NCI-H146 treated with DMSO at 0.1 percent for 48 hours (cell line): ENCODE results near the gene MRPL19.

Experiments
- DNase-seq: peaks from one replicate; lab custom pipeline; 2025; ENCODE audit not compliant: unreplicated experiment; lab: John Stamatoyannopoulos, UW

The MRPL19 gene

DNA sequence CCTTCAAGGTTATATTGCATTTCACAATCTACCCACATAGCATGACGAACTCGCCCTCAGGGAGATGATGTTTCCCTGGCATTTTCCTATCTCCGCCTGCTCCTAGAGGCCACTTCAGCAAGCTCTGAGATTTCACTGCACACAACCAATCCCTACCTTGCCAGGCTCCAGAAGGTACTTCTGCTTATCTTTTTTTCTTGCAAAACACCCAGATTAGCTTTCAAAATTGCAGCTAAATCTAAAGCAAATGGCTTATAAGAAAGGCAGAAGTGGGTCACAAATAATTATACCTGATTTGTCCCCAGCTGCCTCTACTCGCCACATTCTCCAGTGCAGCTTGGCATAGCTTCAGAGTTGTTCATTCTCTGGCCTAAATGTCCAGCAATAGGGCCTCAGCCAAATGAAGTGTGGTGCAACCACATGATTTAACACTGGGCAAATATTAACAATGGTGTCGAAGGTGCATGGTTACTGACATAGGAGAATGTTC lies 32.4 kb upstream of the MRPL19 start:
- no peak for DNase-seq

DNA sequence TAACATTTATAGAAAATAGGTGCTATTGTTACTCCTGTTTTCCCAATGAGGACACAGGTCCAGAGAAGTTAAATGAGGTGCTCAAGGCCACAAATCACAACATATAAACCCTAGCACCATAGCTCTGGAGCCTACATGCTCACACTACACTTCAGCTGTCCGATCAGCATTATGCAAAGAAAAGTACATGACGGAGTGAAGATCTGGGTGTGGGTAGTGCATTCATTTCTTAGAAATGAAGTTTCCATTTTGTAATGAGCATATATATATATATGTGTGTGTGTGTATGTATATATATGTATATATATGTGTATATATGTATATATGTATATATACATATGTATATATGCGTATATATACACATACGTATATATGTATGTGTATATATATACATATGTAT lies 30.2 kb upstream of the MRPL19 start:
- no peak for DNase-seq

DNA sequence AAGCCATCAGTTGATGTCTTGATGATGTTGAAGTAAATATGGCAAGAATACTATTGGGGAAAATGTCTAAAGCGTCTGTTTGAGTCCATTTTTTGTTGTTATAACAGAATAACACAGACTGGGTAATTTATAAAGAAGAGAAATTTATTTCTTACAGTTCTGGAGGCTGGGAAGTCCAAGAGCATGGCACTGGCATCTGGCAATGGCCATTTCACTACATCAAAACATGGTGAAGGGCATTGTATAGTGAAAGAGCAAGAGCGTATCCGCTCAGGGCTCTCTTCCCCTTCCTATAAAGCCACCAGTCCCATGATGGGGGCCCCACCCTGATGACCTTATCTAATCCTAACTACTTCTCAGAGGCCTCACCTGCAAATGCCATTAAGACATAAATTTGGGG lies 29.6 kb upstream of the MRPL19 start:
- no peak for DNase-seq

GRCh38 chr2:75619956-75620740 lies 26.4 kb upstream of the MRPL19 start:
- DNase-seq: no peak

DNA sequence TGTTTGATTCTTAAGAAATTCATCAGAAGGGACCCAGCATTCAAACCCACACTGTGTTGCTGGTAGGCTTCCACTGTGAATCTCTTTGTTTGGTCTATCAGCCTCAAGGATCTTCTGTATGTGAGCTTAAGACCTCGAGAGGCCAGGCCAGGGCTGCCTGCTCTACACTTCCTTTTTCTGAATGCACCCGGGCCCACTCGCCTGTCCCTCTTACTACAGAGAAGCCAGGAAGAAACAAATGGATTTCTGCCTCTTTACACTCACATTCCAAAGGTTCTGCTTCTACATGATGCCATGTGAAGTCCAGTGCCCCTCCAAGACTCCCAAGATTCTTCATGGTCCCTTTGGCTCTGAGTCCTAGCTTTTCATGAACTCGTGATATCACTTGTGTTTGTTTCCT lies 25.4 kb upstream of the MRPL19 start:
- no peak for DNase-seq

DNA sequence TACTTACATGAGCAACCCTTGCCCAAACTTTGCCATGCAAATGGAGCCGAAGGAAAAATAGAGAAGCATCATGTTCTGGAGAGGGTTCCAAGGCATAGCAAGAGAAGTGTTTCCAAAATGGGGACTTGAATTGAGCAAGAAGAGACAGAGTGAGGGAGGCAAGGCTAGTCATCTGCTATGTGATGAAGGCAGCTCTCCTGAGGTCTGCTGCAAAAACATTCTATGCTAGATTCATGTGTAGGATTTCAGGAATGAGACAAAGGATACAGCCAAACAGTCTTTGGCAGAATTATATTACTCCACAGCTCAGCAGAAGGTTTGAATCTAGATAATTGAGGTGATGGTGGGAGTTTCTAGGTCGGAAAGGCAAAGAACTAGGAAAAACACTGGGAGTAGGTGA lies 24.1 kb upstream of the MRPL19 start:
- no peak for DNase-seq

GRCh38 chr2:75622929-75623328 lies 23.7 kb upstream of the MRPL19 start:
- no peak for DNase-seq

DNA sequence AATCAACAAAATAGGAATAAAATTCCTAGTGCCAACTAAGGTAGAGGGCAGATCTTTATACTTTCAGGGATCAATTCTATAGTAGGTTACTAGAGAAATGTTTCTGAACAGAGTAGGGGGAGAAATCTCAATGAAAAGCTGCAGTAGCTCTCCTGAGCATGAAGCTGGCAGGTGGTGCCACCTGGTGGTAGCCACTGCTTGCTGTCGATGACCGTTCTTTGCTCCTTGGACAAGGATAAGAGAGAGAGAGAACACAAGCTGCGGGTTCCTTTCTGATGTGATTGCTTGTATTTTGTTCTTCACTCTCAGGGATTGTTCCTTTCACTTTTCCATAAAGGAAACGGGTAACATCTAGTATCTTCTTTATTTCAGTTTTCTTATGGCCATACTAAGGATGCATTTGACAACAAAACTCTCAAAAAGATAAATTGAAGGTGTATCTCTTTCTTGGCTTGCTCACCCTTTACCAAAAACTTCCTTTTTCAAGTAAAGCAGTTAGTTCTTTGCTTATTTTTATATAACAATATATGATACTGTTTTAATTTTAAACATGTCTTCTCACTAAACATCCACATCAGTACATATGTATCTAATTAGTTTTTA lies 18.6 kb upstream of the MRPL19 start:
- DNase-seq: peak; percentile 64

GRCh38 chr2:75632091-75632701 lies 14.4 kb upstream of the MRPL19 start:
- no peak for DNase-seq

- DNase-seq: no peak
These were observed 13.8 kb upstream of the MRPL19 start for GRCh38 chr2:75632813-75633212.

DNA sequence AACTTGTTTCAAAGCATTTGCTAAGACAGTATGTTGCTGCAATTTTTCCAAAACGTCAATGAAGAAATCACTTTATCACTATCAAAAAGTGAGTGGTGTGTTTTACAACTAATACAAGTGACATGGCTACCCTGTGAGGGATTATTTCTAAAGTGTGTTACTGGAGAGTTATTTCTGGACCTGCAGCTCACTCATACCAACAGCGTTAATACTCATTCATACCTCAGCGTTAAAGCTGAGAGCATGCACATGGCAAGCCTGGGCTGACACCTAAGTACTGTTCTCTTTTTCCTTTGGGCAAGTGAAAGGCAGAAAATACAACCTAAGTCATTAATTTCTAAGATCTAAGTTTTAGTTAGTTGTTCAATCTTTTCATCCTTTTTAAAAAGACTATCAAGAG lies 13.0 kb upstream of the MRPL19 start:
- no peak for DNase-seq

DNA sequence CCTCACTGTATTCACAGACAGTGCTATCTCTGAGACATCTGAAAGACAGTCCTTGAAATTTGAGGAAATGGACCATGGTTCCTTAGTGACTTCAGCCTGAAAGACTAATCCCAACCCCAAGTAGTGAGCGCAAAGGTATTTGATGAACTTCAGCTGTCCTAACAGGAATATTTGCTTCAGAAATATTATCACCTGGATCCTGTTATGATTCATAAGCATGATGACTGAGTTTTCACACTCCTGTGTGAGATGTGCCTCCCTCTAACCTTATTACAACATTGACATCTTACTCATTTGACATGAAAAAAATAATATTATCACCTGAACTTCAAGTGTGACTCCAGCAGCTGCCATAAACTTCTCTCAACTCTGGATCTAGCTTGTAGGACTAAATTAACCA lies 11.6 kb upstream of the MRPL19 start:
- DNase-seq: no peak

DNA sequence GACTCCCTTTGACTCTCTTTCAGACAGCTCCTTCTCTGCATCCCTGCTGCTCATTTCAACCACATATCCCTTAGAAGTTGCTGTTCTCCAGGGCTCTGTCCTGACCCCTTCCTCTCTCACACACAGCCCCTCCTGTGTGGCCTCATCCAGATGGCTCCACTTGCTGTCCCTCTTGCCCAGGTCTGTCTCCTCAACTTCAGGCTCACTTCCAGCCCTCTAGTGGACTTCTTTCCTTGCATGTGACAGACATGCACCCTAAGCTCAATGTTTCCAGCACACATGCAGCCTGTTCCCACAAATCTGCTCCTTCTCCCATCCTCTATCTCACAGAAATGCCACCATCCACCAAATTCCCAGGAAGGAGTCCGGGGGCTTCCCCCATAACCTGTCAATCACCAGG lies 9.0 kb upstream of the MRPL19 start:
- no peak for DNase-seq

DNA sequence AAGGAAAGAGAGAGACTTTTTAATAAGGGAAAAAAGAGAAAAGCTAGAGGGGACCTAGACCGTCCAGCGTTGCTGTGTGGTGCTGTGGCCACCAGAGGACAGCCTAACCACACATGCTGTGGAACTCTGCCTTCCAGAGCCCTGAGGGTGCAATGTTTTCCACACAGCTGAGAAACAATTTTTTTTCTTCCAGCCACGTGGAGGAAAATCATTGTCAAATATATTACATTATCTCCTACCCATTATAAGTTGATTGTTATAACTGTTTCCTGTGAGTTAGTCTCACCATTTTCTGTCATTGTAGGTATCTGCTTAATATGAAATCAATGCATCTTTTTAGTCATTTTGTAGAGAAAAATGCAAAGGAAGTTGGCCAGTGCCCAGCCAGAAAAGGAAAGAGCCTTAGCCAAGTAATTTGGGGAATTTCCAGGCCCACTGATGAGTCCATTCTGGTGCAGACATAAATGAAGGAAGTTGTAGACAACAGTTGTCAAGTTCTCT lies 5.9 kb upstream of the MRPL19 start:
- peak; percentile 23 for DNase-seq

GRCh38 chr2:75641587-75641986 lies 5.0 kb upstream of the MRPL19 start:
- DNase-seq: no peak

DNA sequence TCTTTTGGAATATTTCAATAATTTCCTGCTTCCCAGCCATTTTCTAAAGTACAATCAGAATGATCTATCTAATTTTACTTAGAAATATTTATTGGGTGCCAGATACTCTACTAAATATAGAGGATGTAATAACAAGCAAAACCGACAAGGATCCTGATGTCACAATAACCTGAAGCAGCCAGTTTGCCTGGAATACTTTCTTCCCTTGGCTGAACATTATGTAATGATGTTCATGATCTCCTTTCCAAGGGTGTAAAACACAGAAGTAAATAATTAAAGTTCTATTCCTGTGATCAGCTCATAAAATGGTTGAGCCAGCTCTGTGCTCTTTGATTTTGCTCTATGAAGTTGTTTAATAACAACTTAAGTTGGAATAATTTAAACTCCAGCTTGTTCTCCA lies 2.6 kb upstream of the MRPL19 start:
- no peak for DNase-seq

- no peak for DNase-seq
These were observed 940 bp upstream of the MRPL19 start for GRCh38 chr2:75645643-75646042.

GRCh38 chr2:75646090-75646582 lies 447 bp upstream of the MRPL19 start:
- DNase-seq: no peak

GRCh38 chr2:75647771-75648170 lies 1.2 kb downstream of the MRPL19 start:
- no peak for DNase-seq

DNA sequence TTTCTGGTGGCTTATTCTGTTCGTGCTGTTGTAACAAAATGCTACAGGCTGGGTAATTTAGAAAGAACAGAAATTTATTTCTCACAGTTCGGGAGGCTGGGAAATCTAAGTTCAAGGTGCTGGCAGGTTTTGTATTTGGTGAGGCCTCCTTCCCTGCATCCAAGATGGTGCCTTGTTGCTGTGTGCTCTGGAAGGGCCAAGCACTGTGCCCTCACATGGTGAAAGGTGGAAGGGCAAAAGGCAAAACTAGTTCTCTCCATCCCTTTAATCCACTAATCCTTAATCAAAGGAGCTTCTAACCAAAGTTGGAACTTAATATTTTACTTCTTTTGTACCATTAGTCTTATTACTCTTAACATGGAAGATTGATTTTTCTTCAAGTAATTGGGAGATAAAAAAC lies 7.4 kb downstream of the MRPL19 start:
- DNase-seq: no peak

- no peak for DNase-seq
These were observed 9.3 kb downstream of the MRPL19 start for GRCh38 chr2:75655861-75656260.

GRCh38 chr2:75656563-75656962 lies 10.0 kb downstream of the MRPL19 start:
- DNase-seq: no peak
